IPS-NIHi7 (cell line): ENCODE measurements around the gene MEG3.

Experiments
- DNase-seq: peaks from one replicate; pipeline ENCODE4 v3.0.0; 2012; ENCODE audit warnings: mixed read lengths; ENCODE audit errors: extremely low spot score

The MEG3 gene

GRCh38 chr14:100832311-100832960 is 6.5 kb downstream of the MEG3 start:
- DNase-seq, result no peak

- no peak for DNase-seq
Observed at GRCh38 chr14:100834082-100834793, 8.3 kb downstream of the MEG3 start.

- no peak for DNase-seq
Observed at GRCh38 chr14:100834794-100835547, 9.1 kb downstream of the MEG3 start.

GRCh38 chr14:100835548-100836310 is 9.8 kb downstream of the MEG3 start:
- no peak for DNase-seq

- DNase-seq, result no peak
Observed at GRCh38 chr14:100836311-100836805, 10.4 kb downstream of the MEG3 start.

- no peak for DNase-seq
Observed at GRCh38 chr14:100836941-100837804, 11.3 kb downstream of the MEG3 start.

GRCh38 chr14:100837805-100838350 is 12.0 kb downstream of the MEG3 start:
- DNase-seq, result no peak

GRCh38 chr14:100838493-100839314 is 12.8 kb downstream of the MEG3 start:
- DNase-seq, result no peak

- DNase-seq, result no peak
Observed at GRCh38 chr14:100839315-100839585, 13.3 kb downstream of the MEG3 start.

GRCh38 chr14:100839681-100840111 is 13.8 kb downstream of the MEG3 start:
- DNase-seq, result no peak

GRCh38 chr14:100840286-100841065 is 14.6 kb downstream of the MEG3 start:
- no peak for DNase-seq

GRCh38 chr14:100841066-100841760 is 15.3 kb downstream of the MEG3 start:
- DNase-seq, result no peak

- DNase-seq, result no peak
Observed at GRCh38 chr14:100841761-100842403, 16.0 kb downstream of the MEG3 start.

GRCh38 chr14:100842799-100843198 is 16.9 kb downstream of the MEG3 start:
- no peak for DNase-seq

GRCh38 chr14:100844082-100844408 is 18.1 kb downstream of the MEG3 start:
- no peak for DNase-seq

GRCh38 chr14:100844421-100844820 is 18.5 kb downstream of the MEG3 start:
- no peak for DNase-seq

- no peak for DNase-seq
Observed at GRCh38 chr14:100844846-100845245, 18.9 kb downstream of the MEG3 start.

GRCh38 chr14:100845341-100845740 is 19.4 kb downstream of the MEG3 start:
- no peak for DNase-seq
